Aorta (tissue), 5 donors: ENCODE data around the gene KCNMA1. TPM values are rescaled to one million over a fixed set of nuclear protein-coding genes. Genes with fewer than 3 reads are reported as not detected.

ENCODE experiments used
- ATAC-seq: fragments of 200-7000 bp; cut with Tn5 transposase; one replicate; pipeline ENCODE4 v1.9.1; 2022; ENCODE audit warnings: moderate library complexity; ENCODE audit not compliant: low FRiP score
- DNase-seq, 2 donors: peaks; one replicate each; pipeline ENCODE4 v3.0.0-alpha.2; 2020
- H3K27ac ChIP-seq, 2 donors: one replicate each; pipeline ENCODE4 v1.5.1; 2013; ENCODE audit warnings: low read length in 2 of 2, mild to moderate bottlenecking in 2 of 2, moderate library complexity in 2 of 2, control low read depth in 1 of 2, inconsistent platforms in 1 of 2, low read depth in 1 of 2
- H3K27me3 ChIP-seq, 2 donors: one replicate each; pipeline ENCODE4 v1.6.1; 2013; ENCODE audit warnings: control low read depth in 1 of 2, low read length in 1 of 2, mild to moderate bottlenecking in 1 of 2, moderate library complexity in 1 of 2; ENCODE audit not compliant: insufficient read depth in 2 of 2, control insufficient read depth in 1 of 2
- H3K36me3 ChIP-seq, 2 donors: one replicate each; pipeline ENCODE4 v1.6.1; 2013; ENCODE audit warnings: control low read depth in 1 of 2, low read length in 1 of 2, mild to moderate bottlenecking in 1 of 2; ENCODE audit not compliant: insufficient read depth in 2 of 2, control insufficient read depth in 1 of 2
- H3K4me1 ChIP-seq, 2 donors: one replicate each; pipeline ENCODE4 v1.6.1; 2013; ENCODE audit warnings: low read length in 2 of 2, control low read depth in 1 of 2, mild to moderate bottlenecking in 1 of 2, moderate library complexity in 1 of 2; ENCODE audit not compliant: insufficient read depth in 2 of 2, control insufficient read depth in 1 of 2
- H3K4me3 ChIP-seq, 2 donors: one replicate each; pipeline ENCODE4 v1.5.1; 2013; ENCODE audit warnings: low read length in 2 of 2, control low read depth in 1 of 2, mild to moderate bottlenecking in 1 of 2
- H3K9me3 ChIP-seq: one replicate; pipeline ENCODE4 v1.6.1; 2013; ENCODE audit warnings: mild to moderate bottlenecking, low read length; ENCODE audit not compliant: control insufficient read depth
- WGBS, 2 donors: extraction: QIAGEN DNeasy Blood & Tissue Kit; methylation state at CpG; one replicate each; pipeline ENCODE4 v1.1.7; 2013; 5-methylcytosine and 5-hydroxymethylcytosine counted together
- intact Hi-C, 2 donors: fragments of 100-400 bp; cut with DNase I; formaldehyde crosslinking; loops; one replicate each; pipeline versions ENCODE4 v1.14.2 to v1.15.0; 2022
- polyA plus RNA-seq, 2 donors: library from polyadenylated mRNA; stranded (reverse); fragments of 200-250 nt; gene quantifications; one replicate each; pipeline ENCODE4 v1.2.3, GENCODE V29; 2013
- total RNA-seq, 2 donors: library from RNA; stranded (reverse); fragmentation: NEBNext Ultra II Directional; extraction: Animal tissue kit (Norgen Biotek cat#: 25700); gene quantifications; one replicate each; pipeline ENCODE4 v1.2.1, GENCODE V29; 2021
- donor health status: healthy with polysubstance abuse.
- donor health status: Bipolar disorder and iron deficiency.
- donor health status: DM: no; HTN: no; CAD: no.
- donor health status: DM: no; HTN: no; CAD: no.
- donor health status: DM: yes; HTN: yes; CAD: no.

KCNMA1 gene
- total and polyA plus RNA-seq, 4 donors, result 36.8 to 163 (median 125) TPM

DNA sequence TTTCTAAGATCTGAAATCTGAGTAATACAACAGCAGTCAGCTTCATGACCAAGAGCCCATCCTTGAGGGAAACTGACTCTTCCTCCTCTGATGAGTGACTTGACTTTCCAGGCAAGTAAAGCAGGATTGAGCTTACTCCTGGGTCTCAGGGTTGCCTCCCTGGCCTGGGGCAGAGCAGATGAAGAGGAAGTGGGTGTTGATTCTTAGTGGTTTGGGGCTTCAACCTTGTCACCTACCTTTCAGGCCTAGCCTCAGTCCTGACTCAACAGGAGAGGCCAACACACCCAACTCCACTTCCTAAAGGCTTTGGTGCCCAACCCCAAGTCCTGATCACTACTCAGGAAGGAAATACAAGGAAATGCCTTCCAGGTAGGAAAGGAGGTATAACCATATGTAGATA is 54.1 kb downstream of the KCNMA1 start:
- Histone ChIP-seq H3K27ac (no peak overlapping the region), H3K4me3 (no peak overlapping the region), H3K9me3 (no peaks in the 10 kb centered on the region), H3K36me3 (no peaks in the 10 kb centered on the region), H3K4me1 (peaks cover 7 to 9% of the 10 kb centered on the region in 2 donors), H3K27me3 (no peaks in the 10 kb centered on the region)
- intact Hi-C loops, result loop anchor here in 1 of 2 donors (10.0 kb wide), 1 partner anchor 49 kb away; no protein-coding TSS in a partner anchor
- no peak for DNase-seq
- ATAC-seq, result no peak

DNA sequence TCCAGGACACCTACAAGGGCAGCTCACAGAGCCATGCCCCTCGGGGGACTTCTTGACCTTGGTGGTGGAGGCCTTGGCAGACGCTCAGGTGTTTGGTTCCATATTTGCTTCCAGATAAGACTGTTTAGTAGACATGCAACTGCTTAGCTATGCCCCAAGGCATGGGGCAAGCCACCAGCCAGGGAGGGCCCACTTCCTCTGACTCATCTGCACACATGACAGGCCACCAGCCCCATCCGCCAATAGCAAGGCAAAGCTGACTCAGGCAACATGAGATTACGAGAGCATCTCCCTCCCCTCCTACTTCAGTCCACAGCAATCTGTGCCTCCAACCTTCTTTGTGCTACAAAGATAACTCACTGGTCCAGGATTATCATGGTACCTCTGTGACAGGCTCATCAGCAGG is 54.9 kb downstream of the KCNMA1 start:
- no peaks in the 10 kb centered on the region for H3K27me3 ChIP-seq
- H3K27ac ChIP-seq, result no peak overlapping the region
- ATAC-seq, result no peak

DNA sequence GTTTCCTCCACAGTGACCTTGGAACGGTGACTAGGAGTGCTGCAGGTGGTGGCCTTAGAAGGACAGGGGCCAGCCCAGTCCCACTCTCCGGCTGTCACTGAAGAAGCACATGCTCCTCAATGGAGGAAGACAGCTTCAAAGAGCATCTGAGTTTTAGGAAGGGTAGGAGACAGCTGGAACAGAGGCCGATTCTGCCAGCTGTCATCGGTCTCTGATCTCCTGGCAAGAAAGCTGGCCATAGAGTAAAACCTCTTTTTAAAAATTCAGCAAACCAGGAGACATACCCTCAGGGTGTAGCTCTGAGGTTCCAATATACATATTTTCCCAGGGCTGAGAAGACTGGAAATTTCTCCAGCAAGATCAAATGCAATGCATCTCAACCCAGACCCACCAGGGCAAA is 55.9 kb downstream of the KCNMA1 start:
- Histone ChIP-seq H3K36me3 (no peaks in the 10 kb centered on the region), H3K9me3 (no peaks in the 10 kb centered on the region), H3K27ac (no peak overlapping the region), H3K4me1 (peaks cover 5 to 10% of the 10 kb centered on the region in 2 donors), H3K4me3 (no peak overlapping the region), H3K27me3 (no peaks in the 10 kb centered on the region)
- ATAC-seq (no peak), DNase-seq (no peak)
- intact Hi-C loops, result loop anchor here in 1 of 2 donors (10.0 kb wide), 1 partner anchor 47 kb away; no protein-coding TSS in a partner anchor
- 84 to 94% methylated on average over 4 of the region's 4 CpGs for WGBS, 2 donors

More for the DNA sequence above, 54.9 kb downstream of the KCNMA1 start:
- intact Hi-C loops, result loop anchor here in 1 of 2 donors (10.0 kb wide), 1 partner anchor 48 kb away; no protein-coding TSS in a partner anchor
- WGBS, 2 donors, result 64 to 72% methylated on average over 4 of the region's 4 CpGs
- H3K36me3 ChIP-seq, result no peaks in the 10 kb centered on the region
- H3K4me3 ChIP-seq, result no peak overlapping the region
- peak in 1 of 2 donors; percentile 83 for DNase-seq
- no peaks in the 10 kb centered on the region for H3K9me3 ChIP-seq
- H3K4me1 ChIP-seq, result peaks cover 7 to 13% of the 10 kb centered on the region in 2 donors

DNA sequence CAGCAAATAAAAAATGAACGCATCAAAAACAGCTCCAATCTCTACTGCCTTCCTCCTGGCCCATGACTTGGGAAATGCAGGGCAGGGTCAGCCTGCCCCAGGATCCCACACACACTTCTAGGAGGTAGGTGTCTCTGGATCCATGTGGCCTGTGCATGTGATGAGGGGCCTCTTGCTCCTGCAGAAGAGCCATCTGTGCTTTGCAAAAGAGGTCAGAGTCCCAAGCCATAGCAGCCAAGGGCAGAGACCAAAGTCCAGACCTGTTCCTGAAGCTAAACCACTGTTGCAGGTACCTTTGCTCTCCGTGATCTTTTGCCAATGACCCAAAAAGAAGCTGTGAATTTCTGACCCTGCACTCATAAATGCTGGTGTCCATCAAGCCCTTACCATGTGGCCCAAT is 57.1 kb downstream of the KCNMA1 start:
- Histone ChIP-seq H3K4me1 (peaks cover 6 to 7% of the 10 kb centered on the region in 2 donors), H3K9me3 (no peaks in the 10 kb centered on the region), H3K4me3 (no peak overlapping the region), H3K27me3 (no peaks in the 10 kb centered on the region), H3K27ac (no peak overlapping the region), H3K36me3 (no peaks in the 10 kb centered on the region)
- DNase-seq, result no peak
- ATAC-seq, result no peak
- intact Hi-C loops, result loop anchor here in 1 of 2 donors (10.0 kb wide), 1 partner anchor 46 kb away; no protein-coding TSS in a partner anchor
- 89 to 98% methylated on average over 2 of the region's 2 CpGs for WGBS, 2 donors

DNA sequence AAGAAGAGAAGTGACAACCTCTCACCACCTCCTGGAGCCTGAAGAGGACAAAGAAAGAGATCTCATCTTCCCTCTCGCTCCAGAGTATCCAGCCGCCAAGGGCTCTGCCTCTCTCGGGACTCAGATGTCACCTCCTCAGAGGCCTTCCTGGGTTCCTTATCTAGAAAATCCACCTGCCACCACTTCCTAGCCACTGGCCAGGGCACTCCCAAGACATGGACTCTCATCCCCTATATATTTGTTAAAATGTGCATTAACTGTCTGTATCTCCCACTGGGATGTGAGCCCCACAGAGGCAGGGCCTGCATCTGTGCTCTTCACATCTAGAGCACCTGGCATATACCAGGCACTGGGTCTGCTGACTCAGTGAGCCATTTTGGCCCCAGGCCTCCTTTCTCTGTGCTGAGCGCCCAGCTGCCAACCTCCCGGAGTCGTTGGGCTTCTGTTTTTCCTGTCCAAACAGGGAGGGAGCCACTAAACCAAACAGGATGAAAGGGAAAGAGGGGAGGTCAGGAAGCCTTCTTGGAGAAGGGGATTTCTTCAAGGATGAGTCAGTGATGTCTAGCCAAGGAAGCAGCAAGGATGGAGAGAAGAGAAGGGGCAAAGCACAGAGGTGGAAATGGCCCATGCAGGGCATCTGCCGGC is 58.9 kb downstream of the KCNMA1 start:
- peak; percentile 20 for ATAC-seq
- no peak overlapping the region for H3K27ac ChIP-seq
- no peaks in the 10 kb centered on the region for H3K27me3 ChIP-seq
- DNase-seq, result peak; percentile 59 to 83
- WGBS, 2 donors, result 54 to 57% methylated on average over 7 of the region's 7 CpGs
- intact Hi-C loops, result no loop called here
- no peak overlapping the region for H3K4me3 ChIP-seq
- peaks cover 5 to 6% of the 10 kb centered on the region in 2 donors for H3K4me1 ChIP-seq
- H3K36me3 ChIP-seq, result no peaks in the 10 kb centered on the region
- no peaks in the 10 kb centered on the region for H3K9me3 ChIP-seq

DNA sequence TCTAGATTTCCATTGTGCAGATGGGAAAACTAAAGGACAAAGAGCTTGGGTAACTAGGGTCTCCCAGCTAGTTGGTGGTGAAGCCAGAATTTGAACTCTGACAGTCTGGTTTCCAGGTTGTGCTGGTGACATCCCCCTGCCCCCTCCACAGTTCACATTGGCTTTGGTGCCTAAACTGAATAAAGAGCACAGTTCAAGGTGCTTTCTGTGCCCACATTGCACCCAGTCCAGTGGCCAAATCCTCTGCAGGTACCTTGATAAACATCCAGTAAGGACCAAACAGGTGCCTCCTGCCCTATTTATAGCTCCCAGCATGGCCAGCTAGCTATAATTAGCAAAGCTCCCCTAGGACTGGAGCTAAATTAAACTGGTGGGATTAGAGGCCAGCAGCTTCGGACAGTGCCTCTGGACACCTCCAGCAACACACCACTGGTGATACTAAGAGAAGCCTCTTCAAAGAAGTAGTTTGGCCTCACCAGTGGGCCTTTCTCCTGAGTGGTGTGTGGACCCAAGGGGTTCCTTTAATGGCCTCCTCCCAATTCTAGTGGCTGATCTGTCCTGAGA is 59.9 kb downstream of the KCNMA1 start:
- H3K27me3 ChIP-seq, result no peaks in the 10 kb centered on the region
- ATAC-seq, result no peak
- 12 to 33% methylated on average over 1 of the region's 1 CpG for WGBS, 2 donors
- peaks cover 5% of the 10 kb centered on the region in 2 donors for H3K4me1 ChIP-seq
- H3K27ac ChIP-seq, result no peak overlapping the region
- intact Hi-C loops, result no loop called here
- H3K36me3 ChIP-seq, result no peaks in the 10 kb centered on the region
- no peak overlapping the region for H3K4me3 ChIP-seq
- DNase-seq, result no peak
- no peaks in the 10 kb centered on the region for H3K9me3 ChIP-seq

DNA sequence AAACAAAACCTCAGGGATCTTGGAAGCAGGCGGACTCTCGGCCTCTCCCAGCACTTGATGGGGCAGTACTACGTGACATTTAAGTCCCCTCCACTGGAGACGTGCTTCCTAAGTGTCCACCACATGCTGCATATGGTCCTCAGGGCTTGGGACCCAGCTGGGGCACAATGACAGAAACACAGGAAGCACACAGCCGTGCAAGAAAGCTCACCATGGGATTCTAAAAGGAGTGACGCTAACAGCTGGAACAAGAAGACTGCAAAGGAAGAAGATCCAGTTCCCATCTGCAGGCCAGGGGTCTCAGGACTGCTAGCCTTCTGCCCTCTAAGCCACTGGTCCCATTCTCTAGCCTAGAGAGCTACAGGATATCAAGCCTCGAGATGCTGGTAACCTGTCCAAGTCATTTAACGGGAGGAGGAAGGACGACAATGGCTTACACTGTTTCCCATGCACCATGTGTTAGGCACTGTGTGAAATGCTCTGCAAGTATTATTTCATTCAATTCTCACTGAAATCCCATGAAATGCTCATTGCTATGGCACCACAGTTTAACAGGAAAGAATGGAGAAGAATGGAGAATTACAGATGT is 61.1 kb downstream of the KCNMA1 start:
- H3K4me1 ChIP-seq, result peaks cover 5% of the 10 kb centered on the region in 2 donors

DNA sequence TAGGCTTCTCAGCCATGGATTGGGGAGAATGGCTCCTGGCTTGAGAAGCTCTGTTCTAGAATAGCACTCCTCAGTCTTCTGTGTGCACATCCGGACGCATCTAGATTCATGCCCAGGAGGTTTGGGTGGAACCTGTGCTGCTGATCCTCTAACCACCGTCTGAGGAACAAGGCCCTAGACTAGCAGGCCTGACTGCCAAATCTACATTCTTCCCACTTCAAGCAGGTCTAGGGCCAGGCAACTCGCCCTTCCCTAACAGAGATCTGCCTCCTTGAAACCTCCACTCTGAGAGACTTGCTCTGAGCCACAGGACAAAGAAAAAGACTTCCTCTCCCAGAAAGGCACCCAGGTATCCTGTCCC is 61.6 kb downstream of the KCNMA1 start:
- H3K4me3 ChIP-seq, result no peak overlapping the region
- no peak for DNase-seq
- peaks cover 5% of the 10 kb centered on the region in 2 donors for H3K4me1 ChIP-seq
- H3K36me3 ChIP-seq, result no peaks in the 10 kb centered on the region
- WGBS, 2 donors, result 58 to 65% methylated on average over 4 of the region's 4 CpGs
- no peak overlapping the region for H3K27ac ChIP-seq
- no peaks in the 10 kb centered on the region for H3K27me3 ChIP-seq
- ATAC-seq, result no peak
- H3K9me3 ChIP-seq, result no peaks in the 10 kb centered on the region
- intact Hi-C loops, result no loop called here

More for the DNA sequence above, 61.1 kb downstream of the KCNMA1 start:
- ATAC-seq (no peak), DNase-seq (no peak)
- Histone ChIP-seq H3K27me3 (no peaks in the 10 kb centered on the region), H3K9me3 (no peaks in the 10 kb centered on the region), H3K4me3 (no peak overlapping the region), H3K27ac (no peak overlapping the region), H3K36me3 (no peaks in the 10 kb centered on the region)
- intact Hi-C loops, result no loop called here
- 92 to 94% methylated on average over 9 of the region's 9 CpGs for WGBS, 2 donors
